Measurements from ENCODE around the gene PIGT. TPM values are rescaled to one million over a fixed set of nuclear protein-coding genes. Genes with fewer than 3 reads are reported as not detected.

The PIGT gene
- total RNA-seq, 1 experiment from 2014 or later = 73.9 TPM

DNA sequence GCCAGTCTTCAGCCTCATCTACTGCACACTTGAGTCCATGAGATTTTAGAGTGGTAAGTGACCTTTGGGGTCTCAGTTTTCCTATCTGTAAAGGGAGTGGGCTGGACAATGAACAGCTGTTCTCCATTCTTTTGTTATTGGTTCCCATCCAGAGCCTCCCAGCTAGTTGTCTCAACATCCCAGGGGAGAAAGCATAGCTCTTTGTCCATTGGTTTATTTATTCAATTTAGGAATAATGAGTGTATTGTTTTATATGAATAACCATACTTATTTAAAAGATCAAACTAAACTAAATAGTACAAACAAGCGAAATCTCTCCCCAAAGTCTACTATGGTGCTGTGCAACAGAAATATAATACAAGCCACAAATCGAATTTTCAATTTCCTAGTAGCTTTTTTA lies 13.7 kb downstream of the PIGT start:
- H3T11ph ChIP-seq (ENCODE audit: low read length) = no peak overlapping the region
- no peak overlapping the region for H4K5ac ChIP-seq (ENCODE audit: insufficient read length, low read depth, low read length)
- H2BK5ac ChIP-seq (ENCODE audit: insufficient read length, low read length) = no peak overlapping the region
- no peak overlapping the region for H2BK15ac ChIP-seq (ENCODE audit: low read depth, low read length)
- no peak overlapping the region for H3K4me3 Mint-ChIP-seq
- TF ChIP-seq, protein P1, sequence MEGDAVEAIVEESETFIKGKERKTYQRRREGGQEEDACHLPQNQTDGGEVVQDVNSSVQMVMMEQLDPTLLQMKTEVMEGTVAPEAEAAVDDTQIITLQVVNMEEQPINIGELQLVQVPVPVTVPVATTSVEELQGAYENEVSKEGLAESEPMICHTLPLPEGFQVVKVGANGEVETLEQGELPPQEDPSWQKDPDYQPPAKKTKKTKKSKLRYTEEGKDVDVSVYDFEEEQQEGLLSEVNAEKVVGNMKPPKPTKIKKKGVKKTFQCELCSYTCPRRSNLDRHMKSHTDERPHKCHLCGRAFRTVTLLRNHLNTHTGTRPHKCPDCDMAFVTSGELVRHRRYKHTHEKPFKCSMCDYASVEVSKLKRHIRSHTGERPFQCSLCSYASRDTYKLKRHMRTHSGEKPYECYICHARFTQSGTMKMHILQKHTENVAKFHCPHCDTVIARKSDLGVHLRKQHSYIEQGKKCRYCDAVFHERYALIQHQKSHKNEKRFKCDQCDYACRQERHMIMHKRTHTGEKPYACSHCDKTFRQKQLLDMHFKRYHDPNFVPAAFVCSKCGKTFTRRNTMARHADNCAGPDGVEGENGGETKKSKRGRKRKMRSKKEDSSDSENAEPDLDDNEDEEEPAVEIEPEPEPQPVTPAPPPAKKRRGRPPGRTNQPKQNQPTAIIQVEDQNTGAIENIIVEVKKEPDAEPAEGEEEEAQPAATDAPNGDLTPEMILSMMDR (conservative IDR thresholded peaks at IDR 0.05) = no peak
- H3K14ac ChIP-seq (ENCODE audit: insufficient read depth, low read length) = no peak overlapping the region
- H2AK5ac ChIP-seq (ENCODE audit: insufficient read length, low read length) = no peak overlapping the region
- H3K79me2 ChIP-seq (ENCODE audit: insufficient read depth, low read length) = no peaks in the 10 kb centered on the region
- no peak overlapping the region for H4K8ac ChIP-seq (replicated peaks; ENCODE audit: insufficient read length, low read depth, low read length)
- H3K4me2 ChIP-seq (ENCODE audit: insufficient read depth, insufficient read length, low read length) = no peak overlapping the region
- no peak overlapping the region for H3K18ac ChIP-seq (ENCODE audit: insufficient read length, low read depth, low read length)
- no peak overlapping the region for H3K9ac ChIP-seq (ENCODE audit: extremely low read depth, insufficient read length, low read length)
- H4K91ac ChIP-seq (ENCODE audit: insufficient read length, low read depth, low read length) = no peak overlapping the region
- H2BK120ac ChIP-seq (ENCODE audit: low read depth, low read length, poor library complexity, severe bottlenecking) = no peak overlapping the region
- H3K4ac ChIP-seq (ENCODE audit: low read depth, low read length) = no peak overlapping the region
- H3K56ac ChIP-seq (ENCODE audit: insufficient read length, low read depth, low read length) = no peak overlapping the region
- H3K9me3 Mint-ChIP-seq = no peaks in the 10 kb centered on the region
- peaks cover 10% of the 10 kb centered on the region in 2 experiments for H3K4me1 Mint-ChIP-seq
- H3K27me3 ChIP-seq (ENCODE audit: insufficient read depth, low read length) = no peaks in the 10 kb centered on the region
- no peaks in the 10 kb centered on the region for H3K79me1 ChIP-seq (ENCODE audit: insufficient read depth, low read depth, low read length, poor library complexity, severe bottlenecking)
- no peaks in the 10 kb centered on the region for H4K20me1 ChIP-seq (ENCODE audit: control insufficient read depth, insufficient read depth, insufficient read length)
- WGBS (ENCODE audit: extremely low coverage, insufficient read length, low lambda C conversion rate) = no CpG with 5 or more reads among the region's 2 CpGs
- H3K27ac ChIP-seq (ENCODE audit: insufficient read length, low read depth, low read length) = no peak overlapping the region
- no peaks in the 10 kb centered on the region for H3K4me1 ChIP-seq (ENCODE audit: insufficient read depth, low read length)
- no peak overlapping the region for H2BK20ac ChIP-seq (ENCODE audit: low read depth, low read length, poor library complexity, severe bottlenecking)
- no peaks in the 10 kb centered on the region for H3K23me2 ChIP-seq (ENCODE audit: insufficient read length, low read depth, low read length, poor library complexity, severe bottlenecking)
- H2BK12ac ChIP-seq (ENCODE audit: insufficient read length, low read depth, low read length) = no peak overlapping the region
- no peak overlapping the region for H3K23ac ChIP-seq (ENCODE audit: insufficient read length, low read depth, low read length)
- H2AFZ ChIP-seq (ENCODE audit: low read length) = no peak overlapping the region
- no peaks in the 10 kb centered on the region for H3K9me3 ChIP-seq (ENCODE audit: control insufficient read depth, low read depth, low read length)
- H3K36me3 Mint-ChIP-seq (ENCODE audit: insufficient read depth in 1 of 3, low read depth in 3 of 3) = peaks cover 3 to 36% (median 13%) of the 10 kb centered on the region in 3 experiments; a peak in 6 of 7 replicates
- peak overlapping the region in 1 of 3 experiments; percentile 50; a peak in 1 of 7 replicates for H3K27ac Mint-ChIP-seq
- no peak for DNase-seq
- no peaks in the 10 kb centered on the region for H3K27me3 Mint-ChIP-seq (ENCODE audit: low read depth)

Data from H9 (cell line).